Measurements from ENCODE around the gene IQGAP2. TPM values are rescaled to one million over a fixed set of nuclear protein-coding genes. Genes with fewer than 3 reads are reported as not detected.

Gene IQGAP2
- total RNA-seq, 1 donor from 2014 or later, result 14.2 TPM

GRCh38 chr5:76532973-76533372, 129.9 kb downstream of the IQGAP2 start:
- Mint-ChIP-seq H3K4me1 (no peaks in the 10 kb centered on the region), H3K4me3 (no peak overlapping the region), H3K36me3 (ENCODE audit: low read depth) (no peaks in the 10 kb centered on the region), H3K9me3 (peaks cover 3% of the 10 kb centered on the region), H3K27me3 (ENCODE audit: low read depth) (no peaks in the 10 kb centered on the region), H3K27ac (ENCODE audit: unreplicated experiment) (no peak overlapping the region)
- no peak for TF ChIP-seq CTCF (conservative IDR thresholded peaks at IDR 0.05)
- no peak for DNase-seq (ENCODE audit: low read depth, low spot score)

GRCh38 chr5:76535577-76535976, 132.5 kb downstream of the IQGAP2 start:
- Mint-ChIP-seq H3K4me3 (no peak overlapping the region), H3K27me3 (ENCODE audit: low read depth) (no peaks in the 10 kb centered on the region), H3K9me3 (peaks cover 3% of the 10 kb centered on the region), H3K27ac (ENCODE audit: unreplicated experiment) (no peak overlapping the region), H3K36me3 (ENCODE audit: low read depth) (no peaks in the 10 kb centered on the region), H3K4me1 (no peaks in the 10 kb centered on the region)
- DNase-seq (ENCODE audit: low read depth, low spot score), result no peak
- no peak for TF ChIP-seq CTCF (conservative IDR thresholded peaks at IDR 0.05)

- Mint-ChIP-seq H3K27me3 (ENCODE audit: low read depth) (no peaks in the 10 kb centered on the region), H3K4me1 (no peaks in the 10 kb centered on the region), H3K36me3 (ENCODE audit: low read depth) (no peaks in the 10 kb centered on the region), H3K4me3 (no peak overlapping the region), H3K9me3 (no peaks in the 10 kb centered on the region), H3K27ac (ENCODE audit: unreplicated experiment) (no peak overlapping the region)
- DNase-seq (ENCODE audit: low read depth, low spot score), result no peak
- TF ChIP-seq CTCF (conservative IDR thresholded peaks at IDR 0.05), result no peak
These were observed 134.0 kb downstream of the IQGAP2 start for GRCh38 chr5:76537073-76537543.

GRCh38 chr5:76542241-76542640, 139.2 kb downstream of the IQGAP2 start:
- no peaks in the 10 kb centered on the region for H3K27me3 Mint-ChIP-seq (ENCODE audit: low read depth)
- no peak overlapping the region for H3K4me3 Mint-ChIP-seq
- H3K27ac Mint-ChIP-seq (ENCODE audit: unreplicated experiment), result no peak overlapping the region
- H3K36me3 Mint-ChIP-seq (ENCODE audit: low read depth), result no peaks in the 10 kb centered on the region
- H3K9me3 Mint-ChIP-seq, result no peaks in the 10 kb centered on the region
- no peak for DNase-seq (ENCODE audit: low read depth, low spot score)
- H3K4me1 Mint-ChIP-seq, result peaks cover 13% of the 10 kb centered on the region
- TF ChIP-seq CTCF (conservative IDR thresholded peaks at IDR 0.05), result no peak

GRCh38 chr5:76542887-76543690, 140.0 kb downstream of the IQGAP2 start:
- no peak for DNase-seq (ENCODE audit: low read depth, low spot score)
- Mint-ChIP-seq H3K9me3 (no peaks in the 10 kb centered on the region), H3K36me3 (ENCODE audit: low read depth) (no peaks in the 10 kb centered on the region), H3K27me3 (ENCODE audit: low read depth) (no peaks in the 10 kb centered on the region), H3K4me1 (peaks cover 15% of the 10 kb centered on the region), H3K27ac (ENCODE audit: unreplicated experiment) (no peak overlapping the region), H3K4me3 (no peak overlapping the region)
- no peak for TF ChIP-seq CTCF (conservative IDR thresholded peaks at IDR 0.05)

Data from neural crest cell (in vitro differentiated cells).